Measurements from ENCODE around the gene MYOM1. TPM values are rescaled to one million over a fixed set of nuclear protein-coding genes. Genes with fewer than 3 reads are reported as not detected.

Gene MYOM1
- total RNA-seq, 1 donor from 2014 or later, result 1.1 TPM

DNA sequence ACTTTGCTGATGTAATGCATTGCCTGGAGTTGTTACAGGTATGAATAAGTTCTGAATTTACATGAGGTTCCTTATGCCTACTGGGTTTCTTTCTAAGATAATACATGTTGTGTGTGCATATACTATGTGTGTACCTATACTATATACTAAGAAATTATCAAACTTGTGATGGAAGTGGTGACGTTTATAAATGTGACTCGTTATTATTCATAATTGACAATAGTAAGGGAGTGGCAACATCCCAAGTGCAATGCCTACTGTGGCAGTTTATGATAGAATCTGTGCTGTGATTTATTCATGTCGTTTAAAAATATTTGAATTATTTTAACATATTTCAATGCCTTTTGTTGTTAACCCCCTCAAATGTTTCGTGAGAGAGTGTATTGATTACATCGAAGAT, 29.9 kb downstream of the MYOM1 start:
- DNase-seq (ENCODE audit: low spot score, unreplicated experiment), result no peak

DNA sequence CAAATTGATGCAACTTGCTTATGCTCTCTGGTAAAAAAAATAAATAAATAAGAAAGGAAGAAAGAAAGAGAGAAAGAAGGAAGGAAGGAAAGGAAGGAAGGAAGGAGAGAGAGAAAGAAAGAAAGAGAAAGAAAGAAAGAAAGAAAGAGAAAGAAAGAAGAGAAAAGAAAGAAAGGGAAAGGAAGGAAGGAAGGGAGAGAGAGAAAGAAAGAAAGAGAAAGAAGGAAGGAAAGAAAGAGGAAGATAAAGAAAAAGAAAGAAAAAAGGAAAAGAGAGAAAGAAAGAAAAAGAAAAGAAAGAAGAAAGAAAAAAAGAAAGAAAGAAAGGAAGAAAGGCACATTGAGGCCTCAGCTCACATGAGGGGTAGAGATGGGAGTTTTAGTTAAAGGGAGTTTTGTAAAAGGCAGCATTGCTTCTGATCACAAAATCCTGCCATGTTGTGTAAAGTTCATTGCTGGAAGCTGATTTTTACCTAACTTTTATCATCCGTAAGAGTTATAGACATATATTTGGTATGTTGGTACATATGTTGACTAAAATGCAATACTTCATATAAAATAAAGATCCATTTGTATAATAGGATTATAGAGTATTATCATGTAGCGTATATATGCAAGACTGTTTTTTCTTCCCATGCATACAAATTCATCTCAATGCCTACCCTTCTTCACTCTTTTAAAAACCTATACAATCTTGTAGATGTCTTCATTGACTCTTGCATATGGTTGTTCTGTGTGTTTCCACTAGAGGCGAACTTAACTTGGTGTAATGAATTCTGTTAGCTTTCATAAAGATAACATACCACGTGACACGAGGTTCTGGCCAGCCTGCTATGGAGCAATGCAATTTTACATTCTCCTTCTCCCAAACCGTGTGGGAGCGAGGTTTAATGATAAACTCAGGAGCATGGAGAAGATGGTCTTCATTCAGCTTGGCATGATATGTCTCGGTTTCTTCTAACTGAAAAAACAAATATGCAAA, 32.8 kb downstream of the MYOM1 start:
- H3K4me3 Mint-ChIP-seq (ENCODE audit: low read depth), result no peak overlapping the region
- DNase-seq (ENCODE audit: low spot score, unreplicated experiment), result no peak
- H3K9me3 Mint-ChIP-seq (ENCODE audit: low read depth), result no peaks in the 10 kb centered on the region
- peaks cover 15% of the 10 kb centered on the region for H3K4me1 Mint-ChIP-seq (ENCODE audit: low read depth)
- H3K27ac Mint-ChIP-seq, result no peak overlapping the region
- no peaks in the 10 kb centered on the region for H3K27me3 Mint-ChIP-seq
- TF ChIP-seq, protein P1, sequence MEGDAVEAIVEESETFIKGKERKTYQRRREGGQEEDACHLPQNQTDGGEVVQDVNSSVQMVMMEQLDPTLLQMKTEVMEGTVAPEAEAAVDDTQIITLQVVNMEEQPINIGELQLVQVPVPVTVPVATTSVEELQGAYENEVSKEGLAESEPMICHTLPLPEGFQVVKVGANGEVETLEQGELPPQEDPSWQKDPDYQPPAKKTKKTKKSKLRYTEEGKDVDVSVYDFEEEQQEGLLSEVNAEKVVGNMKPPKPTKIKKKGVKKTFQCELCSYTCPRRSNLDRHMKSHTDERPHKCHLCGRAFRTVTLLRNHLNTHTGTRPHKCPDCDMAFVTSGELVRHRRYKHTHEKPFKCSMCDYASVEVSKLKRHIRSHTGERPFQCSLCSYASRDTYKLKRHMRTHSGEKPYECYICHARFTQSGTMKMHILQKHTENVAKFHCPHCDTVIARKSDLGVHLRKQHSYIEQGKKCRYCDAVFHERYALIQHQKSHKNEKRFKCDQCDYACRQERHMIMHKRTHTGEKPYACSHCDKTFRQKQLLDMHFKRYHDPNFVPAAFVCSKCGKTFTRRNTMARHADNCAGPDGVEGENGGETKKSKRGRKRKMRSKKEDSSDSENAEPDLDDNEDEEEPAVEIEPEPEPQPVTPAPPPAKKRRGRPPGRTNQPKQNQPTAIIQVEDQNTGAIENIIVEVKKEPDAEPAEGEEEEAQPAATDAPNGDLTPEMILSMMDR (IDR thresholded peaks at IDR 0.05; ENCODE audit: unreplicated experiment), result peak; percentile 7
- H3K36me3 Mint-ChIP-seq (ENCODE audit: insufficient read depth), result no peaks in the 10 kb centered on the region

More for the DNA sequence above, 29.9 kb downstream of the MYOM1 start:
- Mint-ChIP-seq H3K27me3 (peaks cover 2% of the 10 kb centered on the region), H3K4me1 (ENCODE audit: low read depth) (peaks cover 7% of the 10 kb centered on the region), H3K36me3 (ENCODE audit: insufficient read depth) (no peaks in the 10 kb centered on the region), H3K27ac (peak overlapping the region; percentile 11), H3K9me3 (ENCODE audit: low read depth) (no peaks in the 10 kb centered on the region), H3K4me3 (ENCODE audit: low read depth) (no peak overlapping the region)
- TF ChIP-seq, protein P1 (IDR thresholded peaks at IDR 0.05; ENCODE audit: unreplicated experiment), result no peak

DNA sequence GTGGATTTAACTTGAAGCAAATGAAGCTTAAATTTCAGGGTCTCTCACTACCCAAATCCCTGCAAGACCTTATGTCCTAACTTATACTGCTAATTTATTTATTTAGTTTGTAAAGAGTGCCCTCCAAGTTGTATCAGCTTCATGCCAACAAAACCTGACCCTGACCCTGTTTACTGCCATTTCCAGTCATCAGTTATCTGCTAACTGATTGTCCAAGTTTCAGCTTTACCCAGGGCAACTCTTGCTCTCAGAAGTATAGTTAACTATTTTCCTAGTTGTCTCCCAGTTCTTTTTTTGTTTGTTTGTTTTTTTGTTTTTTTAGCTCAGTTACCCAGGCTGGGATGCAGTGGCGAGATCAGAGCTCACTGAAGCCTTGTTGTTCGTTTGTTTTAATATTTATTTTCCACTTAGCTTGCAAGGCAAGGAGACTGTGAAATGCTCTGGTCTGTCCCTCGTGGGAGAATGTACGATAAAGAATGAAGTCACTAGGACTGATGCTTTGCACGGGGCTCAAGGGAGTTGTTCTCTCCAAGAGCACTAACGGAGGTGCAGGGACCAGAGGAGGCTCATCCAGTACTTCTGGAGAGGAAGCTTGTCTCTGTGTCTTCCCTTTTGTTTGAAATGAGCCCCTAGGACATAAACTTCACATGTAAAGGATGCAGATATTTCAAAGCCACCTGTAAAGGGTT, 35.3 kb downstream of the MYOM1 start:
- Mint-ChIP-seq H3K4me3 (ENCODE audit: low read depth) (no peak overlapping the region), H3K27me3 (no peaks in the 10 kb centered on the region), H3K9me3 (ENCODE audit: low read depth) (no peaks in the 10 kb centered on the region), H3K27ac (no peak overlapping the region), H3K36me3 (ENCODE audit: insufficient read depth) (no peaks in the 10 kb centered on the region), H3K4me1 (ENCODE audit: low read depth) (peaks cover 12% of the 10 kb centered on the region)
- no peak for DNase-seq (ENCODE audit: low spot score, unreplicated experiment)
- TF ChIP-seq, protein P1 (IDR thresholded peaks at IDR 0.05; ENCODE audit: unreplicated experiment), result no peak

DNA sequence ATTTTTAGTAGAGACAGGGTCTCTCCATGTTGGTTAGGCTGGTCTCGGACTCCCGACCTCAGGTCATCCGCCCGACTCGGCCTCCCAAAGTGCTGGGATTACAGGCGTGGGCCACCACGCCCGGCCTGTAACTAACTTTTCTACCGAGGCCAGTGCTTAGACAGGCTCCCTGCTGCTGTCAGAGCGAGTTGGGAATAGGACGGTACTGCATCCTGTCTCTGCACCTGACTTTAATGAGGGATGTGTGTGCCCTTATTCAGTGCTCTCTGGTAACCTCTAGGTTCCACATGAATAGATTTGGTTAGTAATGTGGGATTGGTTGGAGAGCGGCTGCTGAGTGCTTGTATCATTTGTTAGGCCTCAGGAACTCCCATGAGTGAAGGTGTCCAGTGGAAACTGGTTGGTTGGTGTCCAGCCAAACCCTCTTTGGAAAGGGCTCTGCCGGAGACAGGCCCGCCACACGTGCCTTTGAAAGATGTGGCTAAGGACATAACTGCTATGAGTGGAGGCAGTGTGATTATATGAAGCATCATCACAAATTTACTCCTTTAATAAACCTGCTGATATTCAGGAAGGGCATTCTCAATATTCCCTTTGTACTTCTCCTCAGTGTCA, 36.6 kb downstream of the MYOM1 start:
- H3K36me3 Mint-ChIP-seq (ENCODE audit: insufficient read depth), result no peaks in the 10 kb centered on the region
- H3K9me3 Mint-ChIP-seq (ENCODE audit: low read depth), result no peaks in the 10 kb centered on the region
- no peak for DNase-seq (ENCODE audit: low spot score, unreplicated experiment)
- no peak overlapping the region for H3K27ac Mint-ChIP-seq
- peaks cover 12% of the 10 kb centered on the region for H3K4me1 Mint-ChIP-seq (ENCODE audit: low read depth)
- H3K27me3 Mint-ChIP-seq, result no peaks in the 10 kb centered on the region
- no peak overlapping the region for H3K4me3 Mint-ChIP-seq (ENCODE audit: low read depth)
- TF ChIP-seq, protein P1 (IDR thresholded peaks at IDR 0.05; ENCODE audit: unreplicated experiment), result no peak

DNA sequence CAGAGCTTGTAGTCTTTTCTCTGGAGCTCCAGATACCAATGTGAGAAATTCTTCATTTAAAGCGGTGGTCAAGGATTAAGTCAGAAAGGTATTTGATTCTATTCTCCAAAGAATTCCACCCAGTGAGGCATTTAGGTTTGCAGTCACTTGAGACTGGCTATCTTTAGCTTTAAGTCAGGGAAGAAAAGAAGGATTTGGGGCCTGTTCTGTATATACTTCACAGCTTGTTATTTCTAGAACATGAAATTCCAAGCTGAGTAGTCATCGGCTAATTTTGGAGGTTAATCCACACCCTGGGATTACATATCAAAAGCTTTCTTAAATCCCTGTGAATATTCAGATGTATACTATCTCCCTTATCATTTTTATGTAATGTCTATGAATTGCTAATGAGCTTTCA, 39.4 kb downstream of the MYOM1 start:
- DNase-seq (ENCODE audit: low spot score, unreplicated experiment), result no peak
- no peak overlapping the region for H3K27ac Mint-ChIP-seq
- H3K9me3 Mint-ChIP-seq (ENCODE audit: low read depth), result no peaks in the 10 kb centered on the region
- no peak overlapping the region for H3K4me3 Mint-ChIP-seq (ENCODE audit: low read depth)
- no peaks in the 10 kb centered on the region for H3K27me3 Mint-ChIP-seq
- peaks cover 14% of the 10 kb centered on the region for H3K4me1 Mint-ChIP-seq (ENCODE audit: low read depth)
- H3K36me3 Mint-ChIP-seq (ENCODE audit: insufficient read depth), result no peaks in the 10 kb centered on the region
- TF ChIP-seq, protein P1 (IDR thresholded peaks at IDR 0.05; ENCODE audit: unreplicated experiment), result no peak

Measured in progenitor cell of endocrine pancreas (in vitro differentiated cells).